ENCODE measurements around the gene ALPI. TPM values are rescaled to one million over a fixed set of nuclear protein-coding genes. Genes with fewer than 3 reads are reported as not detected.

ALPI gene
- total RNA-seq, 1 experiment from 2014 or later = not detected

- POLR2A ChIA-PET = no interaction called here
- H3K27ac ChIP-seq (ENCODE audit: low read depth, low read length) = no peak overlapping the region
- TF ChIP-seq ELF1 (IDR thresholded peaks at IDR 0.05; ENCODE audit: borderline replicate concordance, low read depth) (no peak), SP1 (IDR thresholded peaks at IDR 0.05; ENCODE audit: low read depth) (no peak), SIN3A (IDR thresholded peaks at IDR 0.05; ENCODE audit: low read depth) (no peak), POLR2A (IDR thresholded peaks at IDR 0.05; ENCODE audit: borderline replicate concordance, extremely low read depth, insufficient read depth, insufficient read length) (no peak), YY1 (IDR thresholded peaks at IDR 0.05; ENCODE audit: extremely low read depth, insufficient replicate concordance, low read depth, low read length) (no peak), POLR2AphosphoS5 (IDR thresholded peaks at IDR 0.05; ENCODE audit: low read depth, low read length) (no peak), JUND (IDR thresholded peaks at IDR 0.05) (no peak), TCF7L2 (IDR thresholded peaks at IDR 0.05; ENCODE audit: borderline replicate concordance, extremely low read depth, insufficient read depth, insufficient read length) (no peak), CBX3 (IDR thresholded peaks at IDR 0.05; ENCODE audit: low read depth) (no peak), CTCF (IDR thresholded peaks at IDR 0.05 in 2 of 3, conservative IDR thresholded peaks at IDR 0.05 in 1 of 3; ENCODE audit: borderline replicate concordance in 1 of 3, insufficient read depth in 1 of 3, low read depth in 2 of 3, low read length in 2 of 3) (no peak), FOSL1 (IDR thresholded peaks at IDR 0.05; ENCODE audit: low read depth) (no peak), ATF3 (IDR thresholded peaks at IDR 0.05) (no peak), ZFX (IDR thresholded peaks at IDR 0.05) (no peak), REST (IDR thresholded peaks at IDR 0.05; ENCODE audit: low read depth) (no peak), ZNF274 (IDR thresholded peaks at IDR 0.05; ENCODE audit: low read depth, low read length) (no peak), EZH2 (IDR thresholded peaks at IDR 0.05) (no peak), ZBTB33 (IDR thresholded peaks at IDR 0.05; ENCODE audit: extremely low read depth, insufficient replicate concordance, low read length) (no peak), CEBPB (IDR thresholded peaks at IDR 0.05; ENCODE audit: low read depth) (no peak), EZH2phosphoT487 (IDR thresholded peaks at IDR 0.05; ENCODE audit: borderline replicate concordance) (no peak)
These were observed 14.8 kb upstream of the ALPI start for GRCh38 chr2:232441147-232441651.

More at GRCh38 chr2:232441147-232441651, 14.8 kb upstream of the ALPI start:
- Histone ChIP-seq H4K20me1 (ENCODE audit: insufficient read depth) (no peaks in the 10 kb centered on the region), H3K9me2 (ENCODE audit: insufficient read depth) (no peaks in the 10 kb centered on the region), H2AFZ (ENCODE audit: low read depth, low read length, poor library complexity, severe bottlenecking) (no peak overlapping the region), H3K4me1 (ENCODE audit: control insufficient read depth in 1 of 2, insufficient read depth in 2 of 2, low read length in 2 of 2) (peaks cover 0 to 13% of the 10 kb centered on the region in 2 experiments; a peak in 2 of 4 replicates), H3K79me2 (ENCODE audit: insufficient read depth, low read length) (no peaks in the 10 kb centered on the region), H3K36me3 (ENCODE audit: control insufficient read depth in 1 of 2, insufficient read depth in 2 of 2, low read length in 2 of 2) (no peaks in the 10 kb centered on the region), H3K9ac (ENCODE audit: low read length) (no peak overlapping the region), H3K4me2 (ENCODE audit: low read length) (no peak overlapping the region), H3K27me3 (ENCODE audit: insufficient read depth, low read length) (no peaks in the 10 kb centered on the region), H3K4me3 (replicated peaks in 1 of 2; ENCODE audit: low read depth in 1 of 2, low read length in 2 of 2) (no peak overlapping the region), H3K9me3 (ENCODE audit: control insufficient read depth in 1 of 2, insufficient read depth in 1 of 2, low read depth in 1 of 2, low read length in 2 of 2) (no peaks in the 10 kb centered on the region)
- intact Hi-C loops (cut with micrococcal nuclease) = loop anchor here (2.0 to 5.0 kb wide), 3 partner anchors 74 to 640 kb away; no protein-coding TSS in a partner anchor
- DNase-seq (ENCODE audit: low read depth, low spot score) (no peak), ATAC-seq (no peak)
- CTCF ChIA-PET = interaction anchor here (1.2 kb wide), 1 partner anchor 541 kb away, joined by 5 read pairs; no protein-coding TSS in a partner anchor
- no TSS peak for BruUV-seq (replicated peaks)
- RAD21 ChIA-PET (ENCODE audit: low non-redundant PET in 1 of 2, low total read pairs in 2 of 2, uncharacterized antibody in 2 of 2, unreplicated experiment in 2 of 2) = no interaction called here

All from HCT116 (cell line).